Amniotic stem cell (primary cell): ENCODE results near the gene MAPK13.
"Not testable (repeated sequence)": the region's sequence is repeated elsewhere in the genome, so short reads cannot be mapped to it uniquely, and the experiment has no call there.

Source experiments
- DNase-seq: peaks from one replicate; lab custom pipeline; 2025; lab: John Stamatoyannopoulos, UW

Gene MAPK13

DNA sequence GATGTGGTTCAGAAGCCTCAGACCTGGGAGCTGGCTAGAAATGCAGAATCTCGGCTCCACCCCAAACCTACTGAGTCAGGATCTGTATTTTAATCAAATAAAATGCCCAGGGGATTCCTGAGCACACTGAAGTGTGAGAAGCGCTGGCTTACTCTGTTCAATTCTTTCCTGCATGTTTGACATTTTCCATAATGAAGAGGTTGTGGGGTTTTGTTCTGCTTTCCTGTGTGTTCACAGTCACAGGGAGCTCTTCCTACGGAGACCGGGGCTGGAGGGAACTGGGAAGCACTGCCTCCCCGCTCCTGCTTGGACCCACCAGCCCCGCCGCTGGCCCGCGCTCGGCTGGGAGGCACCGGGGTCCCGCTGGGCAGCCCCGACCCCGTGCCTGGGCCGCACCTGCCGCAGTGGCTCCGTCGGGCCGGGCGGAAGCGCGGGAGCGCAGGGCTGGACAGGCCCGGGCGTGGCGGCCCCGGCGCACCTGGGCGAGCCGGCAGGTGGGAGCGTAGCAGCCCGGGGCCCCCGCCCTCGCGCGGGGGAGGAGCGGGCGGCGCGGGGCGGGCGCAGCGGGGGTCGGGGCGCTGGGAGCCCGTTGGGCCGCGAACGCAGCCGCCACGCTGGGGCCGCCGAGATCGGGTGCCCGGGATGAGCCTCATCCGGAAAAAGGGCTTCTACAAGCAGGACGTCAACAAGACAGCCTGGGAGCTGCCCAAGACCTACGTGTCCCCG, at the start of gene MAPK13:
TSS of gene MAPK13 (plus strand) at position 573 of the 726 bp plus-strand sequence. CDS start at position 643, 70 bp downstream.
- DNase-seq = no peak

DNA sequence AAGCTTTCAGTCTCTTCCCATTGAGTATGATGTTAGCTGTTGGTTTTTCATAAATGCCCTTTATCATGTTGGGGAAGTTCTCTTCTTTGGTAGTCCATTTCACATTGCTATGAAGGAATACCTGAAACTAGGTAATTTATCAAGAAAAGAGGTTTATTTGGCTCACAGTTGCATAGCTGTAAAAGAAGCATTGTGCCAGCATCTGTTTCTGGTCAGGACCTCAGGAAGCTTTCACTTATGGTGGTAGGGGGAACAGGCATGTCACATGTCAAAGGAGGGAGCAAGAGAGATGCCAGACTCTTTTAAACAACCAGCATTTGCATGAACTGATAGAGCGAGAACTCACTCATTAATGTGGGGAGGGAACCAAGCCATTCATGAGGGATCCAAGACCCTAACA, 48.0 kb upstream of the MAPK13 start:
- DNase-seq = no peak

DNA sequence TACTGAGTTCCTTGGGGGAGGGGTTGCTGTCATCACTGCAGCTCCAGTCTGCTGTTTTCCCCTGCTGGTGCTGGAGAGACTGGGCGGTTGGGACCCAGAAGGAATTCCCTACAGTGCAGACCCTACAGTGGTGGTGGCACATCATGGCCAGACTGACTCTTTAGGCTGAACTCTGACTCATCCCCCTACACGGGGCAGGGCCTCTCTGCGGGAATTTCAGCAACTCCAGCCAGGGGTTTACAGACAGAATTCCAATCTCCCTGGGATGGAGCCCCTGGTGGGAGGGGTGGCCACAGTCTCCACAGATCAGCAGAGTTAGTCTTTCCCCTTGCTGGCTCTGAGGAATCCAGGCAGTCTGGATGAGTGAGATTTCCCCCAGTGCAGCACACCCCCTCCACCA, 46.9 kb upstream of the MAPK13 start:
- DNase-seq = no peak

DNA sequence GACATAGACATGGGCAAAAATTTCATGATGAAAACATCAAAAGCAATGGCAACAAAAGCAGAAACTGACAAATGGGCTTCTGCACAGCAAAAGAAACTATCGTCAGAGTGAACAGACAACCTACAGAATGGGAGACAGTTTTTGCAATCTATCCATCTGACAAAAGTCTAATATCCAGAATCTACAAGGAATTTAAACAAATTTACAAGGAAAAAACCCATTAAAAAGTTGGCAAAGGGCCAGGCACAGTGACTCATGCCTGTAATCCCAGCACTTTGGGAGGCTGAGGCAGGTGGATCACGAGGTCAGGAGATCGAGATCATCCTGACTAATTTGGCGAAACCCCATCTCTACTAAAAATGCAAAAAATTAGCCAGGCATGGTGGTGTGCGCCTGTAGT, 42.1 kb upstream of the MAPK13 start:
- DNase-seq = not testable (repeated sequence)

DNA sequence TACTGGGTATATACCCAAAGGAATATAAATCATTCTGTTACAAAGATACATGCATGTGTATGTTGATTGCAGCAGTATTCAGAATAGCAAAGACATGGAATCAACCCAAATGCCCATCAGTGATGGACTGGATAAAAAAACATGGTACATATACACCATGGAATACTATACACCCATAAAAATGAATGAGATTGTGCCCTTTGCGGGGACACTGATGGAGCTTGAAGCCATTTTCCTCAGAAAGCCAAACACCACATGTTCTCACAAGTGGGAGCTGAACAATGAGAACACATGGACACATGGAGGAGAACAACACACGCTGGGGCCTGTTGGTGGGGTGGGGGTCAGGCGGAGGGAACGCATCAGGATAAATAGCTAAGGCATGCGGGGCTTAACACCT, 41.3 kb upstream of the MAPK13 start:
- DNase-seq = no peak

DNA sequence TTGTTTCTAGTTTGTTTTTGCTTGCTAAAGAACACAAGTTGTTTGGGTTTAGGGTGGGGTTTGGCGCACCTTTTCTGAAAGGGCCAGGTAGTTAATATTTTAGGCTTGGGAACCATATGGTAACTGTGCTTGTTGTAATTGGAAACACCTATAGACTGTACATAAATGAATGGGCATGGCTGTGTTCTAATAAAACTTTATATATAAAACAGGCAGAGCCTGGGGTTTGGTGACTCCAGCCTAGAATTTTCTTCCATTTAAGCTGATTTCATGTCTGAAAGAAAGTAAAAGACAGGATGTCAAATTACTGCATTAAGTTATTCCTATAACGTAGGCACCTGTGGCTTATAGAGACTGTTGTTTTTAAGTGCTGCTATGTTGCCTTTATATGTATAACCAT, 36.1 kb upstream of the MAPK13 start:
- no peak for DNase-seq

DNA sequence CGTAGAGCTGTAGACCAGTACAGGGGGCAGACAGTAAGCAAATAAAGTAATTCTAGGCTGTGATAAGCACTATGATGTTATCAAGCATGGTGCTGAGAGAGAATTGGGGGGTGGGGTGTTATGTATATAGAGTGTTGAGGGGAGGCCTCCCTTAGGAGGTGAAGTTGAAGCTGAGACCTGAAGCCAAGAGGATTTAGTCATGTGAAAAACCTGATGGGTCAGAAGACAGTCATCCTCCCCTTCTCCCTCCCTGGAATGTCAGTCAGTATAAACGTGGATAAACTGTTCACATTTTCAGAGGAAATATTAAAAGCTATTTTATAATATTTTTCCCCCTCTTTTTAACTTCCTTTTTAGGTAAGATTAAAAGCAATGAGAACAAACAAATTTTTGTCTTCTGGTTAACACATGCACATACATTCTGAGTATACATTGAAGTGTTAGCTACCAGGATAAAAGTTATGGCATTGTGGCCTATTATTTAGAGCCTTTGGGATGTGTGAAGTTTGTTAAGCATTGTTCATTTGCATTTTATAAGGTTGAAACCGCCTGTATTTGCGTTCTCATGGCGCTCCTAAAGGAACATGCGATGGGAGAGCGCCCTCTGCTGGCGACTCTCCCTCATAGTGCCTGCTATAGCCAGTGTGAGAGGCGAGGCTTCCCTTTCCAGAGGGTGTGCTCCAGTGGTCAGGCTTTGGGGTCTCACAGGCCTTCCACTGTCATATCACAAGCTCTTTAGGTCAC, 35.4 kb upstream of the MAPK13 start:
- peak; percentile 33 for DNase-seq

DNA sequence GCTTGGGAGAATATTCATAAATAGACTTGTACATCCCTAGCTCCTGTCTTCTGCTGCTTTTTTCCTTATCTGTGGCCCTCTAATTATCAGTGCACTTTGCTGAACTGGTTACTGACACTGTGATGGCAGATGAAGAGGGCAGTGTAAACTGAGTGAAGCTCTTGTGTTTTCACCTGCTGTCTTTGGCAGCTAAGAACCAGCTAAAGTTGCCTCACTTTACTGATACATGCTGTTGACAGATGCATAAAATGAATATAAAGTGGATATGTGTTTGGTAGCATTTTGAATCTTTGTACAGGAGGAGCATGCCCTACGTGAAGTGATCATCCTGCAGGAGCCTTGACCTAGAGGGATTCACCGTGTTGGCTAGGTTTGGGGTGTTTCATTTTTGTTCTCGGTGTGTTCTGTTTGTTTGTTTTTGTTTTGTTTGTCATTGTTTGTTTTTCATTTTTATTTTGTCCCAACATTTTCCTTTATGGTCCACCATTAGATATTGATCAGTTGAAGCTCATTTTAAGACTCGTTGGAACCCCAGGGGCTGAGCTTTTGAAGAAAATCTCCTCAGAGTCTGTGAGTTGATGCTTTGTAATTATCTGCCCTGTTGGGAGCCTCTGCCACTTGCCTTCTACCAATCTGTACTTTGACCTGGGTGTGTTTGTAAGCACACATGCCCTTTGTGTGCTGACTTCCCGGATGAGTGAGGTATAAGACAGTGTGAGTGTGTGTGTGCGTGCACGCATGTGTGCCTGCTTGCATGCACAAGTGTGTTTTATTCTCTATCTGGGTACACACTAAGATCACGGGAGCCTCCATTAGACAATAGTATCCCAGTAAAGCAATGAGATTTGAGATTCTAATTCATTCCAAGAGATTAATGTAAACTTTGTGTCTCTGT, 34.6 kb upstream of the MAPK13 start:
- DNase-seq = no peak

DNA sequence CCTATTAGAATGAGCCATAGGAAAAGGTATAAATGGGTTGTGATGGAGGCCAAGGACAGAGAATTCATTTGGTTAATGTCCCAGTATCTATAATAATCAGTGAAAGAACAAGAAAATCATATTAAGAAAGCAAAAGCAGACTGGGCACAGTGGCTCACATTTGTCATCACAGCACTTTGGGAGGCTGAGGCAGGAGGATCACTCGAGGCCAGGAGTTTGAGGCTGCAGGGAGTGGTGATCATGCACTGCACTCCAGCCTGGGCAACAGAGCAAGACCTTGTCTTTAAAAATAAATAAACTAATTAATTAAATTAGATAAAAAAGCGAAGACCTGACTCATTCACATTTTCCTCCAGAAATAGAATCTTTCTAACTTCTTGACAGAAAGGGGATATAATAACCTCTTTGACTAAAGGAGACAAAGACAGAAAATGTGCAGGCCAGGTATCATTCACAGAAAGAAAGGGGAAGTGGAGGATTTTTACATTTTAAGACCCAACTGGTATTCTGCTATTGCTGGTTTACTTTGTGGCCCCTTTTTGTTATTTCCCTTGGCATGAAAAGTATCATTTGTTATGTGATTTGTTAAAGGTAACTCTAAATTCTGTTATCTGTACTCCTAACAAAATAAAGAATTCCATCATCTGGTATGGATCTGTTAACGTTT, 31.9 kb upstream of the MAPK13 start:
- DNase-seq = no peak

DNA sequence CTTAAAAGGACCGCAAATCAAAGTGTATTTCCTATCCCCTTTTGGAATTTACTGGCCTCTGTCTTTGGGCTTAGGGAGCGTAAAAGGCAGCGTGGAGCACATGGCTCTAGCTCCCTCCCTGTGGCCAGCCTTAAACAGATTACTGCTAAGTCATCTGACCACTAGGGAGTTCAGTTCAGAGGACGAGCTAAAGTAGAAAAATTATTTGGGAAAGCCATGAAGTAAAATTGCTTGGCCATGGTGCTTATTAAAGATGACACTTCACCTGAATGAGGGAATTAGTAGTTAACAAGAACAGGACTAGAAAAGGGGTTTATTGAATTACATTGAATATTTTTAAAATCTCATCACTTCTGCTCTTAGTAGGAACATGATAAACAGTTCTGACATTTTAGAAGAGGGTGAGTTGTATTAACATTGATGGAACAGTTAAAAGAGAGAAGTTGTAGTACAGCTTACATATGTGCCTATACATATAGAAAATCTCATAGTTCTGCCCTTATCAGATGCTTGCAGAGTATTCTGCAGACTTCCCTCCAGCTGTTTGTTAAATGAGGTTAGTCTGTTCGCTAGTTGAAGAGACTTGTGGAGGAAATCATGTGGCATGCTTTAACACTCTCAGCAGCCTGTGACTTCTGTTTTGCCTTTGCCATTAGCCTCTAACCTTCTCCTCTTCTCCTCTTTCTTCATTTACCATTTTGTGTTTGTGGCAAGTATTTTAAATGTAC, 31.2 kb upstream of the MAPK13 start:
- DNase-seq = no peak

DNA sequence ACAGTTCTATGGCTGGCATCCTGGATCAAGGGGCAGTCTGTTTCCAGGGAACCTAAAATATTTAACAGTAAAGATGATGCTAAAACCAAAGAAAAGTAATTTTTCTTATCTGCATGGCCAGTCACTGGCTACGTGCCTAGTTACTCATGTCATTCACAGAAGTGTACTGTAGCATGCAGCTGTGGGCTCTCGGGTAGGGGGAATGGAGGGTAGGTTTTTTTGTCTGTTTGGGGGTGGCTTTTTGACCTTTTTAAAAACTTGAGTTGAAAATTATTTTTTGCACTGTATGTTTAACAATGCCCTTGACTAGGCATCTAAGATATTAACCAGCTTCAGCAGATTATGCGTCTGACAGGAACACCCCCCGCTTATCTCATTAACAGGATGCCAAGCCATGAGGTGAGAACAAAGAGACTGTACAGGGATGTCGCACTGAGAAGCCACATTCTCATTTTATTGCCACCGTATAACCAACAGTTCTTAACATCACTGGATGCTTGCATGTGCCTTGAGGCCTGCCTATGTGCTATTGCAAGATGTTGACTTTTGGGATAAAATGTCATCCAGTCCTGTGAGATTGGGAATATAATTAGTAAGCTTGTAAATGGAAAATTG, 30.3 kb upstream of the MAPK13 start:
- DNase-seq = no peak

DNA sequence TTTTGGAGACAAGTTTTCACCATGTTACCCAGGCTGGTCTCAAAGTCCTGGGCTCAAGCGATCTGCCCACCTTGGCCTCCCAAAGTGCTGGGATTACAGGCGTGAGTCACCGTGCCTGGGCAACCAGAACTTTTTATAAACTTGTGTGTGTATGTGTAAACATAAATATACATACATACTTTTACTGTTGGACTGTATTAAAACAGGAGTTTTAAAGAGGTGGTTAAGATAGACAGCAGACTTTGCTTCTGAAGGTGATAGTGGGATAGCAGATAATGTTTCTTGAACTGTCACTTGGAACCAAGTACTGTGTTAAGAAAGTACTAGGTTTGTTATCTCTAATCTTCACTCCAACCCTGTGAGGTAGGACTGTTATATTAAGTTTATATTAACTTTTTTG, 28.6 kb upstream of the MAPK13 start:
- no peak for DNase-seq

DNA sequence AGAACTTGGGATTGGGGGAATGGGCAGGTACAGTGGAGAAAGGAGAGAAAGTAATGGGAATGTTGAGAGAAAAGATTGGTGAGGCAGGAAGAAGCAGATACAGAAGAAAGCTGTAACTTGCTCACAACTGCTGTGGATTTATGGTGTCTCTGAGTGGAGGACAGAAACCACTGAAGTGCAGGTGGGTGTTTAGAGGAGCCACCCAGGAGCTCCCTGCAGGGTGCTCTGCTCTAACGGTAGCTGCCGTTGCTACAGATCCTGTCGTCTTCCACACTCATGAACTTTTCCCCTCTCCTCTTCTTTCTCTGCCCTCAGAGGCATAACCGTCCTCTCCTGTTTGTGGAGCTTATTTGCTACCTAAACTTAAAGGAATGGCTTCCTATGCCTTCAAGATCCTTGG, 27.5 kb upstream of the MAPK13 start:
- no peak for DNase-seq

DNA sequence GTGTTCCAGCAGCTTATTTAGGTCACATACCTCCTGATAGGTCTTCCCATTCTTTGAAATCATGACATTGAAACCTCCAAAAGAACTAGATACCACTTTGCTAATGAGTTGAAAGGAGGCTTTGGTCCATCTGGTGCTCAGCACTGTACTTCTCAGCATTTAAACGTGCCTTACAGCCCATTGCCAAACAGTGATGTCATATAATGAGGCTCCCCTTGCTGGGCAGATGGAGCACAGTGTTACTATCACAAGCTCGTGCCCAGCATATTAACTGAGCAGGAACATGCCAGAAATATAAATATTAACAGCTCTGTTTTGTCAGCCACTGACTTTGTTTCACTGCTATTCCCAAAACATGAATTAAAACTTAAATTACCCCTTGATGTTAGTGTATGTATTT, 25.5 kb upstream of the MAPK13 start:
- DNase-seq = no peak

DNA sequence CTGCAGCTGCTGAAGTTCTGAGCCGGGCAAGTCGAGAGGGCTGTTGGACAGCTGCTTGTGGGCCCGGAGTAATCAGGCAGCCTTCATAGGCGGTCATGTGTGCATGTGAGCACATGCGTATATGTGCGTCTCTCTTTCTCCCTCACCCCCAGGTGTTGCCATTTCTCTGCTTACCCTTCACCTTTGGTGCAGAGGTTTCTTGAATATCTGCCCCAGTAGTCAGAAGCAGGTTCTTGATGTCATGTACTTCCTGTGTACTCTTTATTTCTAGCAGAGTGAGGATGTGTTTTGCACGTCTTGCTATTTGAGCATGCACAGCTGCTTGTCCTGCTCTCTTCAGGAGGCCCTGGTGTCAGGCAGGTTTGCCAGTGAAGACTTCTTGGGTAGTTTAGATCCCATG, 21.2 kb upstream of the MAPK13 start:
- DNase-seq = no peak

DNA sequence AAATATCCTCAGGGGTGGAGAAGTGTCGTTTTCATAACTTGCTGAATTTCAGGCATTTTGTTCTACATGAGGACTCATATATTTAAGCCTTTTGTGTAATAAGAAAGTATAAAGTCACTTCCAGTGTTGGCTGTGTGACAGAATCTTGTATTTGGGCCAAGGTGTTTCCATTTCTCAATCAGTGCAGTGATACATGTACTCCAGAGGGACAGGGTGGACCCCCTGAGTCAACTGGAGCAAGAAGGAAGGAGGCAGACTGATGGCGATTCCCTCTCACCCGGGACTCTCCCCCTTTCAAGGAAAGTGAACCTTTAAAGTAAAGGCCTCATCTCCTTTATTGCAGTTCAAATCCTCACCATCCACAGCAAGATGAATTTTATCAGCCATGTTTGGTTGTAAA, 20.3 kb upstream of the MAPK13 start:
- DNase-seq = no peak

DNA sequence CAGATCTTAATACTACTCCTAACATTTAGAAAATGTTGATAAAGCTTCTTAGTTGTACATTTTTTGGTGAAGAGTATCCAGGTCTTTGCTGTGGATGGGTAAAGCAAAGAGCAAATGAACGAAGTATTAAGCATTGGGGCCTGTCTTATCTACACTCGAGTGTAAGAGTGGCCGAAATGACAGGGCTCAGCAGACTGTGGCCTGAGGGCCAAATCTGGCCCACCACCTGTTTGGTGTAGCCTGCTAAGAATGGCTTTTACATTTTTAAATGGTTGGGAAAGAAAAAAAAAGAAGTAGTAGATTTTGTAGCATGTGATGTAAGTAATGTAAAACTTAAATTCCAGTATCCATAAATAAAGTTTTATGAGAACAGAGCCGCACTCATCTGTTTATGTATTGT, 19.4 kb upstream of the MAPK13 start:
- no peak for DNase-seq

DNA sequence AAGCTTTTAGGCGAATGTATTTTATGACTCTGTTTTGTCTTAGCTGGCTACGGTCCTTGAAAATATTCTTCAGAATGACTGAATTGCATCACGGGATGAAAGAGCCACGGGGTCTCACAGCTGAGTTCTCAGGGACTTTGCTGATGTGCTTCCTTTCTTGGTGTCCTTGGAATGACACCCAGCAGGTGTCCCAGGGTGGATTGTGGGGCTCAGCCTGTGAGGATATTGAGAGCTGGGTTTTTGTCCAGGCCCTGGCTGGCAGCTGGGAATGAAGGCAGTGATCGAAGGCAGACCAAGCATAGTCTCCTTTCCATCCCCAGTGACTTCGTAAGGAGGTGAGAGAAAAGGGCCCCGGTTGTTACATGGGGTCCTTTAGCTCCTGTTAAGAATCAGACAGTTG, 18.8 kb upstream of the MAPK13 start:
- DNase-seq = no peak

DNA sequence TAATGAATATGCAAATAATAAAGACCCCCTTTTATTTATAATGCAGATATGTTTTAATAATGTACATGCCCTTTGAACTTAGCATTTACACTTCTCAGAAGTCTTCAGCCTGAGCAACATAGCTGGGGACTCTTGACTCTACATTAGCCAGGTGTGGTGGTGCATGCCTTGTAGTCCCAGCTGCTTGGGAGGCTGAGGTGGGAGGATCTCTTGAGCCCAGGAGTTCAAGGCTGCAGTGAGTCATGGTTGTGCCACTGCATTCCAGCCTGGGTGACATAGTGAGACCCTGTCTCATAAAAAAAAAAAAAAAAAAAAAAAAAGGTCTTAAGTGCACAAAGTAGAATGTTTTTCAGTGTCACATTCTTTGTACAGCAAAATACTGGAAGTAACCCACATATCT, 17.3 kb upstream of the MAPK13 start:
- no peak for DNase-seq

DNA sequence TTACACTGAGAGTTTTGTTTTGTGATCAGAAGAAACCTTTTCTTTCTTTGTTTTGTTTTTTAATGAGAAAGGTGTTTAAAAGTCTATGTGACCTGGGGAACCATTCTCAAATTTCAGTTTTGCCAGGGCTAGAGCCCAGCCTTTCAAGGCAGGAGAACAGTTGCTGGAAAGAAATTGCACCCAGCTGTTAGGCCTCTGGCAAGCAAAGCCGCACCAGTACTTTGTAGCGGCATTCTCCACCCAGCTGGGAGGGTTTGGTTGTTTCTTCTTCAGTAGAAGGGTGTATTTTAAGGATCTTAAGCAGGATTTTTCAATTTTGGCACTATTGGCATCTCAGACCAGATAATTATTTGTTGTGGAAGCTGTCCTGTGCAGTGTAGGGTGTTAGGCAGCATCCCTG, 16.6 kb upstream of the MAPK13 start:
- DNase-seq = no peak

DNA sequence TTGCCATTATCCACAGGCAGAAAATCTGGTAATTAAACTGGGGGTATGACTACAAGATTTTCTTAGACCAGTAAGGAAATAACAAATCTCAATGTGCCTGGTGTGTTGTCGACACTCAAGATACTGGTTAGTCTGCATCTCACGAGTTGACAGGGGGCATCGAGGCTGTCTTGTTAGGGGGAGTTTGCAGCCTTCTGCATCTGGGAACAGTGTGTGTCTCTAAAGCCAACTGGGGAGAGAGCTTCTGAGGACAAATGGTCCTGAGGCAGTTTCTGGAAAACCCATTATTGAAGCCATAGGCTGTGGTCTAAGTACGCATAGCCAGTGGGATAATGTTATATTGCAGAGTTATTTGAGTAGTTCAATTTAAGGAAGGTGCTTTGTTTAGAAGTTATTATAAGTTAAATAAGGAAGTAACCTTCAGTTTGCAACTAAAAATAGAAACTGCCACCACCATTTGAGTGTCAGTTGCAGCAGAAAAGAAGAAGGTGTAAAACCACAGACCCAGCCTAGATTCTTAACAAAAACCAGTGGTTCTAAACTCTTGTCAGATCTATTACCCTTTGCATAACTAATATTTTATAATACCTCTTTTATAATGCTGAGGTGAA, 15.4 kb upstream of the MAPK13 start:
- DNase-seq = no peak
